ENCODE results near the gene RIMBP2.

The RIMBP2 gene

GRCh38 chr12:130572553-130572952, 143.5 kb downstream of the RIMBP2 start:
- Histone ChIP-seq H3K36me3 (ENCODE audit: control insufficient read depth, insufficient read depth, low read length) (no peaks in the 10 kb centered on the region), H3K27me3 (ENCODE audit: control insufficient read depth, insufficient read depth, low read length) (no peaks in the 10 kb centered on the region), H3K9ac (ENCODE audit: low read length) (no peak overlapping the region), H3K4me3 (ENCODE audit: low read length) (no peak overlapping the region), H3K4me1 (ENCODE audit: control insufficient read depth, insufficient read depth, low read length) (no peaks in the 10 kb centered on the region), H3K27ac (ENCODE audit: low read depth, low read length) (no peak overlapping the region)

DNA sequence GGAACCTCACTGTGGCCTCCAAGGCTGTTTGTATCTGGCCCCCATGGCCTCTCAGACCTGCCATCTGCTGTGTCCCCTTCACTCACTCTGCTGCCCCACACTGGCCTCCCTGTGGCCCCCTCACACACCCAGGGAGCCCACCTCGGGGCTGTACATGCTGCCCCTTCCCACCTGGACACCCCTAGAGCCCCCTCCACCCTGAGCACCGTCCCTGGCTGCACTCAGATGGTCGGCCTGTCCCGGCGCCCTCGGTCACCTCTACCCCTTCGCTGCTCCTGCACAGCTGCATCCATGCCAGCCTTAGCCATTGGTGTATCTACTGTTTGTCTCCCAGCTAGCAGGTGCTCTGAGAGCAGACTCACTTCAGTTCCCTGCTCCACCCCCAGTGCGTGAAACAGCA, 144.4 kb downstream of the RIMBP2 start:
- Histone ChIP-seq H3K36me3 (ENCODE audit: control insufficient read depth, insufficient read depth, low read length) (no peaks in the 10 kb centered on the region), H3K4me1 (ENCODE audit: control insufficient read depth, insufficient read depth, low read length) (no peaks in the 10 kb centered on the region), H3K9ac (ENCODE audit: low read length) (no peak overlapping the region), H3K27ac (ENCODE audit: low read depth, low read length) (no peak overlapping the region), H3K4me3 (ENCODE audit: low read length) (no peak overlapping the region), H3K27me3 (ENCODE audit: control insufficient read depth, insufficient read depth, low read length) (no peaks in the 10 kb centered on the region)

GRCh38 chr12:130571089-130571488, 145.0 kb downstream of the RIMBP2 start:
- Histone ChIP-seq H3K27me3 (ENCODE audit: control insufficient read depth, insufficient read depth, low read length) (no peaks in the 10 kb centered on the region), H3K36me3 (ENCODE audit: control insufficient read depth, insufficient read depth, low read length) (no peaks in the 10 kb centered on the region), H3K27ac (ENCODE audit: low read depth, low read length) (no peak overlapping the region), H3K9ac (ENCODE audit: low read length) (no peak overlapping the region), H3K4me3 (ENCODE audit: low read length) (no peak overlapping the region), H3K4me1 (ENCODE audit: control insufficient read depth, insufficient read depth, low read length) (no peaks in the 10 kb centered on the region)

GRCh38 chr12:130569521-130569920, 146.6 kb downstream of the RIMBP2 start:
- Histone ChIP-seq H3K27ac (ENCODE audit: low read depth, low read length) (no peak overlapping the region), H3K36me3 (ENCODE audit: control insufficient read depth, insufficient read depth, low read length) (no peaks in the 10 kb centered on the region), H3K9ac (ENCODE audit: low read length) (no peak overlapping the region)

DNA sequence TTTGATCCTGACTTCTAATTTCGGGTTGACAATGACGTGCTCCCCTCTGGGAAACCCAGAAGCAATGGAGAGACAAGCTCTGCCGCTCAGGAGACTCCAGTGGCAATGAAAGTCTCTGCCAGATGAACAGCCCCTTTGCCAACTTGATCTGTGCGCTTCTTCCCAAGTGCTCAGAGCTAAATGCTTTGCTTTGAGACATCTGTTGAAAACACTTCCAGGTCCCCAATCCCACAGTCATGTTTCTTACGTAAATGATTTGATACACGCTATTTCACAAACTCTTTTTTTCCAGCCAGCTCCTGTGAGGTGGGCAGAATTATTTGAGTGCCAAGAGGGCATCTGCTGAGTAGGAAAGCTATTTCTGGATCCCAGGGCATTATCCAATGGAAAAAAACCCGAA, 147.6 kb downstream of the RIMBP2 start:
- Histone ChIP-seq H3K9ac (ENCODE audit: low read length) (no peak overlapping the region), H3K4me1 (ENCODE audit: control insufficient read depth, insufficient read depth, low read length) (no peaks in the 10 kb centered on the region), H3K27ac (ENCODE audit: low read depth, low read length) (no peak overlapping the region), H3K27me3 (ENCODE audit: control insufficient read depth, insufficient read depth, low read length) (no peaks in the 10 kb centered on the region), H3K36me3 (ENCODE audit: control insufficient read depth, insufficient read depth, low read length) (no peaks in the 10 kb centered on the region), H3K4me3 (ENCODE audit: low read length) (no peak overlapping the region)

More at GRCh38 chr12:130569521-130569920, 146.6 kb downstream of the RIMBP2 start:
- Histone ChIP-seq H3K4me3 (ENCODE audit: low read length) (no peak overlapping the region), H3K4me1 (ENCODE audit: control insufficient read depth, insufficient read depth, low read length) (no peaks in the 10 kb centered on the region), H3K27me3 (ENCODE audit: control insufficient read depth, insufficient read depth, low read length) (no peaks in the 10 kb centered on the region)

DNA sequence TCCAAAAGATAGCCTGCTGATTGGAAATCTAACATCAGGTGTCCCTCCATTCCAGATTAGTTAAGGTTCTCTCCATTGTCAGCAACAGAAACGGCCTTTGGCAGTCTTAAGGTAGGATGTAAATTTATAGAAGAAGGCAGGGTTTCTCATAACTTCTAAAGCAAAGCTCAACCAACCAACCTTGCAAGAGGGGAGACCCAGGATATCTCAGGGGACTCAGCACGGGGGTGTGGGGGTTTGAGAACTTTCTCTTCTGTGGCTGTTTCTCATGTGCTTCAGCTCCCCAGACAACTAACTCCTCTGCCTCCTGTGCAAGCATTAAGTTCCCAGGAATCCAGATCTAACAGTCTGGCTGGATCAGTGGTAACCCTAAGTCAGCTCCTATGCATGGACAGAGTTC, 148.1 kb downstream of the RIMBP2 start:
- Histone ChIP-seq H3K4me3 (ENCODE audit: low read length) (no peak overlapping the region), H3K36me3 (ENCODE audit: control insufficient read depth, insufficient read depth, low read length) (no peaks in the 10 kb centered on the region), H3K27ac (ENCODE audit: low read depth, low read length) (no peak overlapping the region), H3K9ac (ENCODE audit: low read length) (no peak overlapping the region), H3K27me3 (ENCODE audit: control insufficient read depth, insufficient read depth, low read length) (no peaks in the 10 kb centered on the region), H3K4me1 (ENCODE audit: control insufficient read depth, insufficient read depth, low read length) (no peaks in the 10 kb centered on the region)

DNA sequence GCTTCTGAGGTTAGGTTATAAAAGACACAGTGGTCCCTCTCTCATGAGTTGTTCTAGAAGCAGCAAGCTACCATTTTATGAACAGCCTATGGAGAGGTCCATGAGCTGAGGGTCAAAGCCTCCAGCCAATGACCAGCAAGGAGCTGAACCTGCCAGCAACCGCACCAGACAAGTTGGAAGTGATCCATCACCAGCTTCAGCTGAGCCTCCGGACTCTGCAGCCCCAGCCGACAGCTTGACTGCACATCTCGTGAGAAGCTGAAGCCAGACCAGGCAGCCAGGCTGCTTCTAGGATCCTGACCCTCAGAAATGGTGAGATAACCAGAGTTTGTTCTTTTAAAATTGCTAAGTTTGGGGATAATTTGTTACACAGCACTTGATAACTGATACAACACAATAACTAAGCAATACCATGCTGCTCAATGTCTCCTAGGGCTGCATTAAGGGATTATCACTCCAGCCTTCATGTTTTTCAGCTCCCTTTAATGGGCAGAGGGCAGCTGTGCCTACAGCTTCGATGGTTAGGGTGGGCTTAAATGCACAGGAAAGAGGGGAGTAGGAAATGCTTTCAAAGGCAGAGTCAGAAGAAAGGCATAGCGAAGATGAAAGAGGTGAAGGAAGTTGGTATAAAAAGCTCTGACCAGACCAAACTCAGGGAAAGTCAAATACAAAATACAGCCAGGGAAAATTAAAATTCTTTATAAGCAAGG, 149.5 kb downstream of the RIMBP2 start:
- H3K9ac ChIP-seq (ENCODE audit: low read length) = no peak overlapping the region
- H3K4me1 ChIP-seq (ENCODE audit: control insufficient read depth, insufficient read depth, low read length) = no peaks in the 10 kb centered on the region
- no peak overlapping the region for H3K4me3 ChIP-seq (ENCODE audit: low read length)
- H3K36me3 ChIP-seq (ENCODE audit: control insufficient read depth, insufficient read depth, low read length) = no peaks in the 10 kb centered on the region
- H3K27me3 ChIP-seq (ENCODE audit: control insufficient read depth, insufficient read depth, low read length) = no peaks in the 10 kb centered on the region
- H3K27ac ChIP-seq (ENCODE audit: low read depth, low read length) = no peak overlapping the region

DNA sequence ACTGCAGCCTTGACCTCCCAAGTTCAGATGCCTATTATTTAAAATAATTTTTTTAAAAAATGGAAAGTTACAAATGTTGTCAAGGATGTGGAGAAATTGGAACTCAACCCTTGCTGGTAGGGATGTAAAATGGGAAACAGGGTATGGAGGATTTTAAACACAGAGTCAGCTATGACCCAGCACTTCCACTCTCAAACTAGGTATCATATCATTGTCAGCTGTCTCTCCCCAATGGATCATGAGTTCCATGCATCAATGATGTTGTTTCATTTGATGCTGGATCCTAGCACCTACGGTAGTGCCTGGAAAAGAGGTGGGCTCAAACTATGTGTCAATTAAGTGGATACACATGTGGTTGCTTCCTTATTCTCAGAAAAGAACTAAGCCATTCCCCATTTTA, 150.9 kb downstream of the RIMBP2 start:
- Histone ChIP-seq H3K27ac (ENCODE audit: low read depth, low read length) (no peak overlapping the region), H3K36me3 (ENCODE audit: control insufficient read depth, insufficient read depth, low read length) (no peaks in the 10 kb centered on the region), H3K9ac (ENCODE audit: low read length) (no peak overlapping the region), H3K27me3 (ENCODE audit: control insufficient read depth, insufficient read depth, low read length) (no peaks in the 10 kb centered on the region), H3K4me1 (ENCODE audit: control insufficient read depth, insufficient read depth, low read length) (no peaks in the 10 kb centered on the region), H3K4me3 (ENCODE audit: low read length) (no peak overlapping the region)

DNA sequence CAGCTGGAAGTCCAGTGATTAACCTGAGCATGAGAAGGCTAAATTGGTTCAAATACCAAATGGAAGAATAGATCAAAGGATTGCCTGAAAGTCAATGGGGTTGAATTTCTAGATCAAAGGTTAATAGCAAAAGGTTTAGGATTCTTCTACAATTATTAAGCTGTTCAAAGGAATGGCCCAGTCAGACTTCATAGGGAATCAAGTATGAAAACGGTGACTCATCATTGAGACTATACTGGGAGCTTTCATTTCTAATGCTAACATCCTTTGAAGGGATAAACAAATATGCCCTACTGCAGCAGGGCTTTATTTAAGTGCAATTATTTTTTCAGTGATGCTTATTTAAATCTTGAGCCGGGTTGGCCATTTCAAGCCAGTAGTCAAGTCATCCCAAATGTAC, 152.8 kb downstream of the RIMBP2 start:
- no peaks in the 10 kb centered on the region for H3K36me3 ChIP-seq (ENCODE audit: control insufficient read depth, insufficient read depth, low read length)
- no peaks in the 10 kb centered on the region for H3K4me1 ChIP-seq (ENCODE audit: control insufficient read depth, insufficient read depth, low read length)
- H3K9ac ChIP-seq (ENCODE audit: low read length) = no peak overlapping the region
- no peak overlapping the region for H3K27ac ChIP-seq (ENCODE audit: low read depth, low read length)
- H3K27me3 ChIP-seq (ENCODE audit: control insufficient read depth, insufficient read depth, low read length) = no peaks in the 10 kb centered on the region
- H3K4me3 ChIP-seq (ENCODE audit: low read length) = no peak overlapping the region

DNA sequence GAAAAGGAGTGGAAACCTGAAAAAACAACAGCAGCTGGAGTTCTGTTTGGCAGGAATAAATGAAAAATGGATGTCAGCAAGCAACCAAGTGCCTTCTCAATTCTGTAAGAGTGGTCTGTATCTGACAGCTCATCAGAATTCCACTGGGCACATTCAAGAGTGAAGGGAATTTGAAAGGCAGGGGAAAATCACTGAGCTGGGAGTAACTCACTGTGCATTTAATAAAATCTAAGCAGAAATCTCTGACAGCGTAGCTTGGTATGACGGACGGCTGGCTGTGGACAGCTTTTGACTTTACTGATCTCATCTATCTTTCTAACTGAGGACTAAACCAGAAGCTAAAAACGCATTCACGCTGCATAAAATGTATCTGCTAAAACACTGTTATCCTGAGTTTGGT, 153.4 kb downstream of the RIMBP2 start:
- Histone ChIP-seq H3K4me1 (ENCODE audit: control insufficient read depth, insufficient read depth, low read length) (no peaks in the 10 kb centered on the region), H3K27me3 (ENCODE audit: control insufficient read depth, insufficient read depth, low read length) (no peaks in the 10 kb centered on the region)

DNA sequence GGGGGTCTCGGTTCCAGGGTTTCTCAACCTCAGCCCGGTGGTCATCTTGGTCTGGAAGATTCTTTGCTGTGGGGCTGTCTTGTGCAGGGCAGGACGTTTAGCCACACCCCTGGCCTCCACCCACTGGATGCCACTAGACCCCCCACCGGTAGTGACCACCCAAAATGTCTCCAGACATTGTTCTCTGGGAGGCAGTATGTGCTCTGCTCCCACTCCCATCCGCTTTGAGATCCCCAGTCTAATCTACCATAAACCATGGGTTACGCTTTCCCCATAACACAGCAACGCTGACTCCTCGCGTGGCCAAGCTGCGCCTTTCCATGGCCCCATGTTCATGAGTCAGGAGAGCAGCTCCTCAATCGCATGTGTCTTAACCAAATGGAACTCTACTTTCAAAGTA, 155.8 kb downstream of the RIMBP2 start:
- no peaks in the 10 kb centered on the region for H3K27me3 ChIP-seq (ENCODE audit: control insufficient read depth, insufficient read depth, low read length)
- no peaks in the 10 kb centered on the region for H3K4me1 ChIP-seq (ENCODE audit: control insufficient read depth, insufficient read depth, low read length)
- no peak overlapping the region for H3K27ac ChIP-seq (ENCODE audit: low read depth, low read length)
- H3K36me3 ChIP-seq (ENCODE audit: control insufficient read depth, insufficient read depth, low read length) = no peaks in the 10 kb centered on the region
- H3K9ac ChIP-seq (ENCODE audit: low read length) = no peak overlapping the region
- H3K4me3 ChIP-seq (ENCODE audit: low read length) = no peak overlapping the region

More for the DNA sequence above, 153.4 kb downstream of the RIMBP2 start:
- Histone ChIP-seq H3K4me3 (ENCODE audit: low read length) (no peak overlapping the region), H3K9ac (ENCODE audit: low read length) (no peak overlapping the region), H3K36me3 (ENCODE audit: control insufficient read depth, insufficient read depth, low read length) (no peaks in the 10 kb centered on the region), H3K27ac (ENCODE audit: low read depth, low read length) (no peak overlapping the region)

DNA sequence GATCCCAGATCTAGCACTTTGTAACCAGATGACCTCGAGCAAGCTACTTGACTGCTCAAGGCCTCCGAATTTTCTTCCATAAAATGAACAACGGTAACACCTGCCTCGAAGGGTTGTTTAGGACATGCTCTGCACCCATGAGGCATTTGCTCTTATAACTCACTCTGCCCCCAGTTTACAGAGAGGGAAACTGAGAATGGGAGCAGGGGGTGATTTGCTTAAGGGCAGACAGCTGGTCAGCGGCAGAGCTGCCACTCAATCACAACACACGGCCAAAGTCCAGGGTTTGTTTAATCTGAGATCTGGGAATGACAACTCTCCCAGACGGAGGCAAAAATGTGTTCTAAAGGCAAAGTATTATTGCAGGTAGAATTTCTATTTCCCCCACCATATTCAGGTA, 156.3 kb downstream of the RIMBP2 start:
- no peaks in the 10 kb centered on the region for H3K4me1 ChIP-seq (ENCODE audit: control insufficient read depth, insufficient read depth, low read length)
- H3K4me3 ChIP-seq (ENCODE audit: low read length) = no peak overlapping the region
- H3K27ac ChIP-seq (ENCODE audit: low read depth, low read length) = no peak overlapping the region
- H3K27me3 ChIP-seq (ENCODE audit: control insufficient read depth, insufficient read depth, low read length) = no peaks in the 10 kb centered on the region
- no peaks in the 10 kb centered on the region for H3K36me3 ChIP-seq (ENCODE audit: control insufficient read depth, insufficient read depth, low read length)
- no peak overlapping the region for H3K9ac ChIP-seq (ENCODE audit: low read length)
